PFSK-1 (cell line): Measurements from ENCODE around the gene OMP.

Experiments used
- FOXP2 ChIP-seq: optimal IDR thresholded peaks from 2 replicates; pipeline ENCODE3; 2011; ENCODE audit warnings: borderline replicate concordance, control low read depth, inconsistent platforms; ENCODE audit not compliant: insufficient read depth; ENCODE audit errors: extremely low read length, extremely low read depth
- POLR2AphosphoS5 ChIP-seq: IDR thresholded peaks from 2 replicates; pipeline ENCODE4 v1.6.1; 2012; ENCODE audit warnings: low read depth, mild to moderate bottlenecking, control low read depth, low read length, moderate library complexity
- SIN3A ChIP-seq: IDR thresholded peaks from 2 replicates; pipeline ENCODE4 v1.6.1; 2012; ENCODE audit warnings: mild to moderate bottlenecking, low read length, moderate library complexity, borderline replicate concordance; ENCODE audit not compliant: insufficient read depth

- no peak for TF ChIP-seq SIN3A
- TF ChIP-seq FOXP2 = no peak
- TF ChIP-seq POLR2AphosphoS5 = no peak
These were observed 39.7 kb upstream of the OMP start for GRCh38 chr11:77062924-77063323.
